GM19239 (cell line): ENCODE data around the gene CRABP2.
A peak's percentile ranks its signal among the peaks of the same experiment; 100 is the strongest.

ENCODE experiments used
- DNase-seq: peaks from one replicate; pipeline ENCODE4 v3.0.0; 2011; ENCODE audit warnings: low spot score; ENCODE audit not compliant: insufficient read length
- FAIRE-seq: peaks from 2 replicates; lab custom pipeline; 2011; peaks lifted over from hg19 to GRCh38; lab: Jason Lieb, UNC

CRABP2 gene

GRCh38 chr1:156692925-156693847 lies 12.2 kb downstream of the CRABP2 start:
- FAIRE-seq (no peak), DNase-seq (no peak)

GRCh38 chr1:156692441-156692924 lies 12.9 kb downstream of the CRABP2 start:
- DNase-seq (no peak), FAIRE-seq (no peak)

DNA sequence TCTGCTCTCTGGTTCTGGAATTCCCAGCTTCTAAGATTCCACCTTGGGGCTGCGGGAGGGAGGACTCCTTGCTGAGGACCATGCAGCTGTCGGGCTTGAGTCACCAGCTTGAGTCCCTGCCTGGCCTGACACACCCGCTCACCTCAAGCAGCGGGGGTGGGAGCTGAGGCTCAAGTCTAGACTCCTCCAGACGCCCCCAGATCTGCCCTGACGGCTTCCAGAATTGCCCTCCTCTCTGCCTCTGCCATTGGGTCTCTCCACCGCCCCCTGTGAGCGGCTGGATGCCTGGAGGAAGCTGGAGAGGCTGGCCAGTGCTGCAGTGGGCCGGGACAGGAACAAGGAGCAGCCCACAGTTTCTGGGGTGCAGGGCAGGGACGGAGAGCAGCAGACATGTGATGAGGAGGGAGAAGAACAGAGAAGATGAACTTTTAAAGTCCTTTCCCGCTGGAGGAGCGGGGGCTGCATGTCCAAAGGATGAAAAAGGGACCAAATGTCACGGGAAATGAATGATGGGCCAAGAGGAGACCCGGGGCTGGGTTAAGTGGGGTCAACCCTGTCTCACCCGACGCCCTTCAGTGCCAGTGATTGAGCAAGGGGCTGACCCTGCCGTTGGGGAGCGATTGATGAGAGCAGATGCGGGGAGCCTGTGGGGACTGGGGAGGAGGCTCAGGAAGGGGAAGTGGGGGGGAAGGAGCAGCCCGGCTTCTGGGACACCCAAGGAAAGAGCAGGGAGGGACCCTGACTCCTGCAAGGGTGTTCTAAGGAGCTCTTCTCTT lies 13.5 kb downstream of the CRABP2 start:
- FAIRE-seq: no peak
- no peak for DNase-seq

GRCh38 chr1:156691191-156691590 lies 14.2 kb downstream of the CRABP2 start:
- no peak for FAIRE-seq
- DNase-seq: no peak

DNA sequence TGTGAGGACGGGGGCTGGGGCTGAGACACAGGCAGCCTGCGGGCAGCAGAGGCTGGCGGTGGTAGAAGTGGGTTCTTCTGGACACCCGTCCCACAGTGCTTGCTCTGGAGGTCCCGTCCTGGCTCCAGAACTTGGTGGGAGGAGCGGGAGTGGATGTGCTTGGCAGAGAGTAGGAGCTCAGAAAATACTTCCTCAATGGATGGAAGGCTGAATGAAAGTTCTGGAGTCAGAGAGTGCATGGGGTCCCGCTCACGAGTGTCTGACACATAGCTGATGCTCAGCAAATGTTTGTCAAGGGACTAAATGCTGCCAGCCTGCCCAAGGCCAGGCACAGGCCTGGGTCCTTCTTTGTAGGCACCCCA lies 14.7 kb downstream of the CRABP2 start:
- FAIRE-seq (no peak), DNase-seq (no peak)

DNA sequence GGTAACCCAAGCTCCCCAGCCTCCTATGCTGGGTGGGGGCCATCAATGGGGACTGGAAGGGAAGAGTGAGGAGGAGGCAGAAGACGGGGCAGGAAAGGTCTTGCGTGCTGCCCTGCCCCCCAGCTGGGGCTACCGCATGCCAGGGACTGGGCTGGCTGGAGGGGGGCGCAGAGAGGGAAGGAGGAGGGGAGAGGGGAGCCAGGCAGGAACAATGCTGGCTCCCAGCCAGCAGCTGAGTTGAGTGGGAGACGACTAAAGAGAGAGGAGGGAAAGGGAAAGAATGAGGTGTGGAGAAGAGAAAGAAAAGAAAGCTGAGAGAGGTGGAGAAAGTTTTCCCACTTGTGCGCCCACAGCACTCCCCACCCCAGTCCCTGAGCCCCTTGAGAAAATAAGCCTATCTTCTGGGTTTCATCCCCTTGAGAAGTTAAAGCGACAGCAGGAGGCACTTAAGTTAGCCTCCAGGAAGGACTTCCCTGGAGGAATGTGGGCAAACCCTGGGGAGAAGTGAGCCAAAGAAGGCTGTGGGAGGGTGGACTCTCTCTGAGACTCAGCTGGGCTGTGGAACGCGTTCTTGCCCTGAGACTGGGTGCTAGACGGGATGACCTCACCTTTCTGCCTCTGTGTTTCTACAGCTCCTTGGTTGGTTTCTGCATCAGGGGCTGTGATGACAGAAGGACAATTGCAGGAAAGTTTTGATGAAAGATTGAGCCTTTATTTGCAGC lies 15.3 kb downstream of the CRABP2 start:
- DNase-seq (no peak), FAIRE-seq (no peak)

GRCh38 chr1:156689035-156689952 lies 16.1 kb downstream of the CRABP2 start:
- DNase-seq (peak; percentile 88), FAIRE-seq (peak; percentile 79)

DNA sequence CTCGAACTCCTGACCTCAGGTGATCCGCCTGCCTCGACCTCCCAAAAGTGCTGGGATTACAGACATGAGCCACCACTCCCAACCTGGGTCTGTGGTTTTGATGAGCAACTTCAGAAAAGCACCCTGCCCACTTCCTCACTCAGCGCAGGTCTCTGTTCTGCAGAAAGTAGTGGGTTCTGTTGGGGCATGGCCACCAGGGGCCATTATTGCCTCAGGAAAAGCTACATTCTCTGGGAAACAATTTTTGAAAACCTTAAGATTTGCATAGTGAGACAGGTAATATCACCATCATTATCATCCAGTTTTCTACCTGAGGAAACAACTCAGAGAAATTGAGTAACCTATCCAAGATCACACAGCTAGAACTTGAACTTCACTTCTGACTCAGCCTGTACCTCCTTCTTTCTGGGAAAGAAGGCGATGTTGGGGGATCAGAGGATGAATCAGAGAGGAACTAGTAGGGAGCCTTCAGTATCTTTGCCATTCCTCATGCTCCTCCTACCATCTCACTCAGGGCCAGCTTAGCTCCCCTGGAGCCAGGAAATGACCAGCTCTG lies 21.1 kb downstream of the CRABP2 start:
- FAIRE-seq: no peak

DNA sequence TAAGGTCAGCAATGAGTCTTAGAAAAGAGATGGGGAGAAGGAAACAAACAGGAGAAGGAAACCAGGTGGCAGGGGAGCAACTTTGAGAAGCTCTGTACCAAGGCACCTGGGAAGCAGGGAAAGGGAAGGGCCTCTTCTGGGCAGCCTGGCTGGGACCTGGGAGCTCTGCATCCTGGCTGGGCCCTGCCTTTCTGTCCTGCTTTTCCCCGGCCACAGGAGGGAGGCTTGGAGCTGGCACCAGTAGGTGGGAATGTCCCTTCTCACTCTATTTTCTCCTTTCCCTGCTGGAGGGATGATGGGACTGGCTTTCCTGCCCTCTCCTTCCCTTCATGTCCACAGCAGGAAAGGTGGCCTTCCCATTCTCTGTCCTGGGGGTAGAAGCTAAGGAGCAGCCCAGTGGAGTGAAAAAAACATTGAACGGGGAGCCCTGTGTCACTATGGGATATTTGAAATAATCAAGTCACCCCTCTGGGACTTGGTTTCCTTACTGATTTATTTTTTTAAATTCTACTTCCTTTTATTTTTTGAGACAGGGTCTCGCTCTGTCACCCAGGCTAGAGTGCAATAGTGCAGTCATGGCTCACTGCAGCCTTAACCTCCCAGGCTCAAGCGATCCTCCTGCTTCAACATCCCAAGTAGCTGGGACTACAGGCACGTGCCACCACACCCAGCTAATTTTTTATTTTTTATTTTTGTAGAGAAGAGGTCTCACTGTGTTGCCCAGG lies 23.1 kb downstream of the CRABP2 start:
- FAIRE-seq: no peak

More for the DNA sequence above, 21.1 kb downstream of the CRABP2 start:
- no peak for DNase-seq

DNA sequence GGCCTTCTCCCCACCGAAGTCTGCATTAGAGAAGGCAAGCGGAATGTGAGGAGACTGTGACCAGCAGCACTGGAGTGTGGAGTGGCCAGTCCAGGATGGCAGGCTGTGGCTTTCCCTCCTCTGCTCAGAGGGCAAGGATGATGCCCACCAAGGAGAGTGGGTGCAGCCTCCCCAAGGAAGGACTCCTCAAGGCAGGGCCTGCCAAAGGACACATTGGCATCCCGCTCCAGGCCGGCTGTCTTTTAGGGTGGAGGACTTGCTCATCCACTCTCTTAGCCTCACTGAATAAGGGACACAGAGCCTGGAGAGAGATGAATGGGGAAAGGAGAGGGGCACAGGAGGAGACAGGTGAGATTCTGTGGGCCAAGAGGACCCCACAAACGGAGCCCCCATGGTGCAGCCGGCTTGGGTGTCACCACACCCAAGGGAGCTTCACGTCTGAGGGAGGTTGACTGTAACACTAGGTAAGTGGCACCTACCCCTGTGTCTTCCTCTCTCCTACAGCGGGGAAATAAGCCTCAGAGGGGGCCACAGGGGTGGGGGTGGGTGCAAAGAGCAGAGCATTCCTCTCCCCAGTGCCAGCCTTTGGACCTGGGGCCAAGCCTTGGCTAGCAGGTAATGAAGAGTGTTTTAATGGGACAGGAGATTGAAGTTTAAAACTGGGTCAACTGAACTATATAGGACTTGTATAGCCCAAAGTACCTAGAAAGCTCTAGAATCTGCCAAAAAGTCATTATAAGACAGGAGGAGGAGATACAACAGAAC lies 24.0 kb downstream of the CRABP2 start:
- no peak for FAIRE-seq
- no peak for DNase-seq

More for the DNA sequence above, 23.1 kb downstream of the CRABP2 start:
- no peak for DNase-seq

DNA sequence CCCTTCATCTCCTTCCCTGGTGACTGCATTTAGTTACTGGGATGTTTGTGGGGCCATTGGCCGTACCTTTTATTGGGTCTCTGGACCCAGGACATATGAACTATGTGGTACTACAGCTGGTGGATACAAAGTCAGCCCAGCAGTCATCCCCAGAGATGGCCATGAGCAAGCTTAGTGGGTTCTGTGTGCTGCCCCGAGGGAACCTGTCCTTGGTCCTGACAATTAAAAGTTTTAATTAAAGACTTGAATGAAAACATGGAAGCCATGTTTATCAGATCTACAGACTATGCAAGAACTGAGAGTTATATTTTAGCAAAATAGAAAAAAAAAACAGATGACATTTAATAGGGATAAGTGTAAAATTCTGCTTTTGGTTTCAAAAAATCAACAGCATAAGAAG lies 25.3 kb downstream of the CRABP2 start:
- DNase-seq: no peak
- no peak for FAIRE-seq

GRCh38 chr1:156677616-156678596 lies 27.5 kb downstream of the CRABP2 start:
- peak; percentile 58 for DNase-seq
- peak; percentile 82 for FAIRE-seq

GRCh38 chr1:156676820-156677615 lies 28.4 kb downstream of the CRABP2 start, which contains the start of gene NES:
Gene NES (minus strand): TSS chr1:156677407. CDS start chr1:156677264, 143 bp downstream.
- FAIRE-seq: no peak
- DNase-seq: no peak

DNA sequence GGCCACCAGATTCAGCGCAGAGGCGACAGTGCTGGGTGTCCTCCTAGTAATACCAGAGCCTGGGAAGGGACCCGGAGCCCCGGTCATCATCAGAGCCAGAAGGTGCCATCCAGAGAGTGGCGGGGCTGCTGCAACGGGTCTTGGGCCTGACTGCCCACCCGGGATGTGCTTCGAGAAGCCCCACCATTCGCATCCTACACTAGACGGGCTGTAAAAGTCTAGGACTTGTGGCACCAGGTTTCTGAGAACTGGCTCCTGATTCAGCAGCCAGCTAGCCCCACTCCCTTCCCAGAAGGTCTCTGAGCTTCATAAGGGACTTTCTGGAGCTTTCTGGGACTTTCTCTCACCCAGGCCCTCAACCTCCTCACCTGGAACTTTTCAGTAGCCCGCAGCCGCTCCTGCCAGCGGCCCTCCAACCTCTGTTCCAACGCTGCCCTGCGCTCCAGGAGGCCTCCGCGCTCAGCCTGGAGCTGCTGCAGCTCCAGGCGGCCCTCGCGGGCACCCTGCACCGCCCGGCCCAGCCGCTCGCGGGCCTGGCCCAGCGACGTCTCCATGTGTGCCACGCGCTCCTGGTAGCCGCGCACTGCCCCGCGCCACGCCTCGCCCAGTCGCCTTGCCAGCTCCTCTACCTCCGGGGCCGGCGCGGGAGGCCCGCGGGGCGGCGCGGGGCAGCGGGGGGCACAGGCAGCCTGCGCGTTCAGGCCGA lies 29.1 kb downstream of the CRABP2 start:
- DNase-seq (no peak), FAIRE-seq (no peak)
